K562 (cell line): ENCODE results near the gene YES1. TPM values are rescaled to one million over a fixed set of nuclear protein-coding genes. Genes with fewer than 3 reads are reported as not detected.

Experiments used
- ATAC-seq: fragments of 200-7000 bp; cut with Tn5 transposase; 3 replicates; pipeline ENCODE4 v1.9.1; 2020; ENCODE audit warnings: moderate library complexity
- BruUV-seq: library from RNA; stranded (reverse); fragments of 400-500 nt; replicated peaks from 2 replicates; lab custom pipeline; 2021; lab: Mats Ljungman, UMichigan
- CTCF ChIA-PET: fragments of 300-600 bp; formaldehyde crosslinking; extraction: SDS; loops from one replicate; lab custom pipeline; 2021; ENCODE audit warnings: low intra/inter-chr PET ratio; lab: Yijun Ruan, JAX
- POLR2A ChIA-PET: fragments of 300-600, 350-650 bp; sonication (Branson Sonifier 250); formaldehyde crosslinking; extraction: SDS; loops from one replicate; lab custom pipeline; 2021; ENCODE audit warnings: antibody characterized with exemption, inconsistent platforms; lab: Yijun Ruan, JAX
- DNase-seq, 4 experiments: peaks; one replicate each; pipeline versions ENCODE4 v3.0.0 to v3.0.0-alpha.2; 2011 to 2018; ENCODE audit warnings: low spot score in 3 of 4, mixed read lengths in 3 of 4; ENCODE audit errors: extremely low read depth in 1 of 4
- FAIRE-seq: peaks from 2 replicates; lab custom pipeline; 2011; peaks lifted over from hg19 to GRCh38; lab: Jason Lieb, UNC
- H2AFZ ChIP-seq: 2 replicates; pipeline ENCODE4 v1.6.0; 2011; ENCODE audit warnings: low read depth, low read length, control low read depth, inconsistent platforms
- H3K27ac ChIP-seq: fragments of 200-600 bp; 3 replicates; pipeline ENCODE4 v1.8.0; 2011; ENCODE audit warnings: low read depth, mild to moderate bottlenecking, control low read depth, inconsistent platforms, low read length, moderate library complexity, mixed read lengths; ENCODE audit errors: extremely low read depth
- H3K27me3 ChIP-seq, 2 experiments: fragments of 300-600 bp in 1 of 2; 2 replicates in 1 of 2; 3 replicates in 1 of 2; pipeline versions ENCODE4 v1.6.0 to v1.8.0; 2011; ENCODE audit warnings: inconsistent platforms in 2 of 2, low read length in 2 of 2, mild to moderate bottlenecking in 1 of 2, mixed read lengths in 1 of 2, moderate library complexity in 1 of 2; ENCODE audit not compliant: control insufficient read depth in 2 of 2, insufficient read depth in 2 of 2
- H3K36me3 ChIP-seq: fragments of 300-600 bp; 3 replicates; pipeline ENCODE4 v1.8.0; 2011; ENCODE audit warnings: mild to moderate bottlenecking, low read length, inconsistent platforms; ENCODE audit not compliant: control insufficient read depth, insufficient read depth
- H3K4me1 ChIP-seq, 2 experiments: fragments of 200-600 bp in 1 of 2; replicated peaks in 1 of 2; 2 replicates in 1 of 2; 3 replicates in 1 of 2; pipeline versions ENCODE4 v1.5.1 to v1.8.0; 2011; ENCODE audit warnings: inconsistent platforms in 2 of 2, low read length in 2 of 2, mild to moderate bottlenecking in 1 of 2, mixed read lengths in 1 of 2, moderate library complexity in 1 of 2; ENCODE audit not compliant: control insufficient read depth in 2 of 2, insufficient read depth in 2 of 2
- H3K4me2 ChIP-seq: 2 replicates; pipeline ENCODE4 v1.6.1; 2011; ENCODE audit warnings: low read length, control low read depth, inconsistent platforms, mixed read lengths; ENCODE audit not compliant: insufficient read depth
- H3K4me3 ChIP-seq: fragments of 200-600 bp; sonication (generic), shearing (Covaris generic); 2 replicates; pipeline ENCODE4 v1.5.1; 2016; ENCODE audit warnings: control low read depth, inconsistent platforms
- H3K79me2 ChIP-seq: fragments of 200-600 bp; 3 replicates; pipeline ENCODE4 v1.8.0; 2011; ENCODE audit warnings: low read length, inconsistent platforms; ENCODE audit not compliant: control insufficient read depth, insufficient read depth
- H3K9ac ChIP-seq, 2 experiments: 2 replicates each; pipeline versions ENCODE4 v1.6.0 to v1.6.1; 2011; ENCODE audit warnings: low read depth in 2 of 2, low read length in 2 of 2, control low read depth in 1 of 2, inconsistent platforms in 1 of 2, mild to moderate bottlenecking in 1 of 2, mixed read lengths in 1 of 2; ENCODE audit not compliant: insufficient read depth in 1 of 2
- H3K9me1 ChIP-seq: one replicate; pipeline ENCODE4 v1.6.0; 2011; ENCODE audit warnings: inconsistent platforms, mild to moderate bottlenecking, low read length, moderate library complexity; ENCODE audit not compliant: control insufficient read depth, insufficient read depth
- H3K9me3 ChIP-seq: replicated peaks from 2 replicates; pipeline ENCODE4 v1.5.1; 2011; ENCODE audit warnings: low read depth, low read length, inconsistent platforms; ENCODE audit not compliant: control insufficient read depth, insufficient read depth
- H4K20me1 ChIP-seq: replicated peaks from 2 replicates; pipeline ENCODE4 v1.6.1; 2011; ENCODE audit warnings: low read length, inconsistent platforms, mixed read lengths; ENCODE audit not compliant: control insufficient read depth, insufficient read depth
- ADNP ChIP-seq: fragments of 200-800 bp; sonication (Bioruptor generic); IDR thresholded peaks from 2 replicates; pipeline ENCODE4 v1.6.1; 2016; ENCODE audit warnings: missing genetic modification characterization, missing compliant biosample characterization
- ARID1B ChIP-seq: fragments of 450-650 bp; IDR thresholded peaks from 2 replicates; pipeline ENCODE4 v1.6.1; 2016; ENCODE audit warnings: antibody characterized with exemption, mild to moderate bottlenecking, inconsistent platforms
- CTBP1 ChIP-seq: fragments of 450-650 bp; IDR thresholded peaks from 2 replicates; pipeline ENCODE4 v1.6.1; 2016; ENCODE audit warnings: borderline replicate concordance
- ELF2 ChIP-seq: fragments of 250-450 bp; sonication (Bioruptor Pico); IDR thresholded peaks from 2 replicates; pipeline ENCODE4 v1.5.0; 2021; ENCODE audit warnings: mild to moderate bottlenecking
- ETV6 ChIP-seq, 3 experiments: fragments of 150-350 bp in 1 of 3; sonication (generic) in 1 of 3; formaldehyde crosslinking in 1 of 3; IDR thresholded peaks; 2 replicates each; pipeline versions ENCODE4 v1.6.1 to v1.8.0; 2014 to 2022; ENCODE audit warnings: borderline replicate concordance in 2 of 3, low read depth in 2 of 3, antibody characterized with exemption in 1 of 3, low read length in 1 of 3, mild to moderate bottlenecking in 1 of 3, missing genetic modification reagents in 1 of 3
- FOXA3 ChIP-seq, 2 experiments: fragments of 450-650 bp in 1 of 2; sonication (generic) in 1 of 2; formaldehyde crosslinking; IDR thresholded peaks in 1 of 2; conservative IDR thresholded peaks in 1 of 2; 2 replicates each; pipeline versions ENCODE4 v1.4.0 to v1.8.0; 2020 to 2022; ENCODE audit warnings: mild to moderate bottlenecking in 2 of 2, missing genetic modification reagents in 1 of 2
- GTF2A2 ChIP-seq: IDR thresholded peaks from 2 replicates; pipeline ENCODE4 v1.6.1; 2016; ENCODE audit warnings: mild to moderate bottlenecking, missing genetic modification characterization, missing compliant biosample characterization
- GTF2E2 ChIP-seq: fragments of 200-800 bp; sonication (Bioruptor generic); IDR thresholded peaks from 2 replicates; pipeline ENCODE4 v1.6.1; 2016; ENCODE audit warnings: missing genetic modification characterization, missing compliant biosample characterization
- ID3 ChIP-seq, 2 experiments: fragments of 250-450 bp in 1 of 2; fragments of 450-650 bp in 1 of 2; sonication (Bioruptor Pico) in 1 of 2; IDR thresholded peaks; 2 replicates each; pipeline versions ENCODE4 v1.6.1 to v1.8.0; 2016 to 2021; ENCODE audit warnings: mild to moderate bottlenecking in 2 of 2, moderate library complexity in 2 of 2, missing compliant biosample characterization in 1 of 2, missing genetic modification characterization in 1 of 2
- L3MBTL2 ChIP-seq: fragments of 450-650 bp; IDR thresholded peaks from 2 replicates; pipeline ENCODE4 v1.6.1; 2016; ENCODE audit warnings: mild to moderate bottlenecking, moderate library complexity
- NR2C2 ChIP-seq, 2 experiments: fragments of 200-800 bp in 1 of 2; sonication (Bioruptor generic) in 1 of 2; sonication (generic) in 1 of 2; formaldehyde crosslinking in 1 of 2; IDR thresholded peaks; 2 replicates each; pipeline versions ENCODE4 v1.6.1 to v1.8.0; 2016 to 2022; ENCODE audit warnings: mild to moderate bottlenecking in 1 of 2, missing compliant biosample characterization in 1 of 2, missing genetic modification characterization in 1 of 2, missing genetic modification reagents in 1 of 2
- NRF1 ChIP-seq, 2 experiments: fragments of 450-650 bp; IDR thresholded peaks in 1 of 2; conservative IDR thresholded peaks in 1 of 2; 2 replicates each; pipeline ENCODE4 v1.6.1; 2014; ENCODE audit warnings: mild to moderate bottlenecking in 2 of 2
- RBM17 ChIP-seq: fragments of 200-400 bp; formaldehyde crosslinking; IDR thresholded peaks from 2 replicates; pipeline ENCODE4 v1.6.1; 2017; ENCODE audit warnings: low read depth, mild to moderate bottlenecking, low read length, borderline replicate concordance
- SMARCE1 ChIP-seq: fragments of 450-650 bp; IDR thresholded peaks from 2 replicates; pipeline ENCODE4 v1.7.1; 2016; ENCODE audit warnings: mild to moderate bottlenecking
- SOX6 ChIP-seq: fragments of 450-650 bp; IDR thresholded peaks from 2 replicates; pipeline ENCODE4 v1.6.1; 2014; ENCODE audit warnings: mild to moderate bottlenecking
- SPI1 ChIP-seq: IDR thresholded peaks from 2 replicates; pipeline ENCODE4 v1.6.1; 2011; ENCODE audit warnings: low read depth, low read length, control low read depth, borderline replicate concordance
- TRIM25 ChIP-seq: fragments of 450-650 bp; IDR thresholded peaks from 2 replicates; pipeline ENCODE4 v1.7.0; 2016; ENCODE audit warnings: borderline replicate concordance
- ZNF175 ChIP-seq: fragments of 200-800 bp; sonication (Bioruptor generic); IDR thresholded peaks from 2 replicates; pipeline ENCODE4 v1.6.1; 2016; ENCODE audit warnings: low read depth, mild to moderate bottlenecking, missing genetic modification characterization, missing compliant biosample characterization
- ZNF311 ChIP-seq: fragments of 250-450 bp; sonication (Bioruptor Pico); IDR thresholded peaks from 2 replicates; pipeline ENCODE4 v1.4.0; 2020; ENCODE audit warnings: mild to moderate bottlenecking, moderate library complexity
- WGBS: fragments of 100-300 bp; shearing (Covaris generic); methylation state at CpG from one replicate; pipeline ENCODE4 v1.1.6; 2016; ENCODE audit warnings: low coverage, mixed read lengths; ENCODE audit not compliant: insufficient coverage; ENCODE audit errors: missing lambda C conversion rate; 5-methylcytosine and 5-hydroxymethylcytosine counted together
- in situ Hi-C: fragments of 300-500 bp; cut with MboI; formaldehyde crosslinking; loops from 4 replicates; pipeline ENCODE4 v1.15.0; 2018; ENCODE audit warnings: inconsistent platforms, mixed read lengths
- intact Hi-C: fragments of 100-400 bp; cut with micrococcal nuclease; formaldehyde crosslinking; loops from 2 replicates; pipeline ENCODE4 v1.14.2; 2022
- polyA plus RNA-seq, 8 experiments: library from polyadenylated mRNA; depleted of rRNA in 4 of 8; stranded (reverse) in 5 of 8; unstranded in 3 of 8; fragments of >200 nt; fragmentation: Nextera tagmentation in 2 of 8; fragmentation: Illumina TruSeq in 1 of 8; extraction: Ambion mirVana in 2 of 8; extraction: Trizol in 1 of 8; gene quantifications; 2 replicates each; pipeline versions ENCODE4 v1.2.1 to v1.2.3, GENCODE V29; 2011 to 2014; ENCODE audit warnings: inconsistent platforms in 1 of 8, missing spikeins in 1 of 8
- total RNA-seq, 7 experiments: library from RNA; depleted of rRNA in 6 of 7; stranded (reverse); fragments of >200 nt in 6 of 7; fragmentation: Illumina TruSeq in 2 of 7; extraction: Trizol in 2 of 7; gene quantifications; 2 replicates each; pipeline versions ENCODE4 v1.2.1 to v1.2.3, GENCODE V29; 2011 to 2021; ENCODE audit warnings: low replicate concordance in 1 of 7

Gene YES1
- total and polyA plus RNA-seq, 9 of the 15 experiments (the other 6 are each of a cell fraction or from before 2014, with no cell fraction given), result 37.2 to 115 (median 77.7) TPM

- DNase-seq (no peak), ATAC-seq (no peak), FAIRE-seq (peak; percentile 37)
- Histone ChIP-seq H2AFZ (peak overlapping the region; percentile 85), H3K9me3 (no peaks in the 10 kb centered on the region), H3K4me2 (no peak overlapping the region), H3K79me2 (no peaks in the 10 kb centered on the region), H3K4me3 (no peak overlapping the region), H3K36me3 (no peaks in the 10 kb centered on the region), H4K20me1 (no peaks in the 10 kb centered on the region), H3K27me3 (no peaks in the 10 kb centered on the region), H3K9me1 (no peaks in the 10 kb centered on the region), H3K4me1 (peaks cover 7 to 24% of the 10 kb centered on the region in 2 experiments; a peak in 4 of 5 replicates), H3K27ac (no peak overlapping the region), H3K9ac (no peak overlapping the region)
- 14% methylated on average over 9 of the region's 9 CpGs for WGBS
- BruUV-seq, result no TSS peak
- intact Hi-C loops, result no loop called here
- CTCF ChIA-PET, result no interaction called here
- POLR2A ChIA-PET, result no interaction called here
- in situ Hi-C loops, result no loop called here
- peak; percentile 64; the same call in 1 of the 2 replicates for TF ChIP-seq GTF2E2 (tag)
- TF ChIP-seq ZNF311 (CRISPR knock-in tag), result no peak
- TF ChIP-seq SOX6, result peak; percentile 44; the same call in 1 of the 2 replicates
- no peak for TF ChIP-seq TRIM25
- no peak for TF ChIP-seq NRF1 (conservative IDR thresholded peaks at IDR 0.05 in 1 of 2, IDR thresholded peaks at IDR 0.05 in 1 of 2)
- TF ChIP-seq ID3 (CRISPR knock-in tag; IDR thresholded peaks at IDR 0.05), result no peak
- TF ChIP-seq ID3 (tag; IDR thresholded peaks at IDR 0.05), result 0 out of 2 replicates have a peak, but pooled peaks have one; percentile 67
- peak; percentile 90 for TF ChIP-seq SPI1
- 0 out of 2 replicates have a peak, but pooled peaks have one; percentile 7 for TF ChIP-seq ARID1B
- TF ChIP-seq ZNF175, result no peak
- TF ChIP-seq ADNP, result 0 out of 2 replicates have a peak, but pooled peaks have one; percentile 36
- TF ChIP-seq FOXA3 (CRISPR knock-in tag; conservative IDR thresholded peaks at IDR 0.05 in 1 of 2, IDR thresholded peaks at IDR 0.05 in 1 of 2), result peak in 1 of 2 experiments; percentile 75; a peak in 2 of 4 replicates
- no peak for TF ChIP-seq GTF2A2
- peak; percentile 40; the same call in 1 of the 2 replicates for TF ChIP-seq ELF2
- no peak for TF ChIP-seq L3MBTL2
- TF ChIP-seq SMARCE1, result peak; percentile 50; the same call in 1 of the 2 replicates
- TF ChIP-seq NR2C2 (CRISPR knock-in tag; IDR thresholded peaks at IDR 0.05), result no peak
- 0 out of 2 replicates have a peak, but pooled peaks have one; percentile 17 for TF ChIP-seq NR2C2 (tag; IDR thresholded peaks at IDR 0.05)
- peak; percentile 36; the same call in 1 of the 2 replicates for TF ChIP-seq CTBP1
- TF ChIP-seq RBM17, result no peak
- peak in 1 of 2 experiments; percentile 50; a peak in 1 of 4 replicates for TF ChIP-seq ETV6 (IDR thresholded peaks at IDR 0.05; ENCODE audit: borderline replicate concordance in 1 of 2, low read depth in 2 of 2, low read length in 1 of 2)
- no peak for TF ChIP-seq ETV6 (CRISPR knock-in tag; IDR thresholded peaks at IDR 0.05; ENCODE audit: borderline replicate concordance)
Measured at GRCh38 chr18:845152-845819, 33.2 kb upstream of the YES1 start.
